Neural progenitor cell (in vitro differentiated cells): ENCODE data around the gene TSPOAP1. TPM values are rescaled to one million over a fixed set of nuclear protein-coding genes. Genes with fewer than 3 reads are reported as not detected.

ENCODE experiments used
- DNase-seq: peaks from one replicate; pipeline ENCODE4 v3.0.0-alpha.2; 2016; ENCODE audit warnings: low spot score
- H2AFZ ChIP-seq: fragments of 200-600 bp; sonication (generic); replicated peaks from 2 replicates; pipeline ENCODE4 v1.6.1; 2016; ENCODE audit warnings: antibody characterized with exemption
- H3F3A ChIP-seq: fragments of 200-600 bp; sonication (generic); 2 replicates; pipeline ENCODE4 v1.6.1; 2016; ENCODE audit warnings: antibody characterized with exemption, low read depth
- H3K27ac ChIP-seq: fragments of 200-600 bp; sonication (generic); 2 replicates; pipeline ENCODE4 v1.5.1; 2016; ENCODE audit warnings: mild to moderate bottlenecking
- H3K27me3 ChIP-seq: fragments of 200-600 bp; sonication (generic); 2 replicates; pipeline ENCODE4 v1.6.1; 2016; ENCODE audit warnings: mild to moderate bottlenecking, moderate library complexity
- H3K36me3 ChIP-seq: fragments of 200-600 bp; sonication (generic); 2 replicates; pipeline ENCODE4 v1.5.1; 2016
- H3K4me1 ChIP-seq: fragments of 200-600 bp; sonication (generic); 2 replicates; pipeline ENCODE4 v1.6.1; 2016; ENCODE audit warnings: mixed run types
- H3K4me2 ChIP-seq: fragments of 200-600 bp; sonication (generic); 2 replicates; pipeline ENCODE4 v1.6.1; 2016
- H3K4me3 ChIP-seq: fragments of 200-600 bp; sonication (generic); 2 replicates; pipeline ENCODE4 v1.5.1; 2016
- H3K79me2 ChIP-seq: fragments of 200-600 bp; sonication (generic); 2 replicates; pipeline ENCODE4 v1.6.1; 2016; ENCODE audit warnings: low read depth
- H3K9ac ChIP-seq: fragments of 200-600 bp; sonication (generic); 2 replicates; pipeline ENCODE4 v1.6.1; 2016
- H3K9me3 ChIP-seq: fragments of 200-600 bp; sonication (generic); 2 replicates; pipeline ENCODE4 v1.5.1; 2016; ENCODE audit warnings: low read depth
- H4K20me1 ChIP-seq: fragments of 200-600 bp; sonication (generic); 2 replicates; pipeline ENCODE4 v1.6.1; 2016; ENCODE audit warnings: low read depth
- H3K27ac Mint-ChIP-seq: 3 replicates; pipeline ENCODE4 v1.8.0; 2021; ENCODE audit warnings: mixed read lengths
- H3K27me3 Mint-ChIP-seq: 2 replicates; pipeline ENCODE4 v1.8.0; 2022; ENCODE audit warnings: low read depth, mild to moderate bottlenecking, inconsistent platforms, moderate library complexity, mixed read lengths; ENCODE audit not compliant: insufficient read depth
- H3K36me3 Mint-ChIP-seq: 3 replicates; pipeline ENCODE4 v1.8.0; 2021; ENCODE audit warnings: mixed read lengths
- H3K4me1 Mint-ChIP-seq: 3 replicates; pipeline ENCODE4 v1.8.0; 2021; ENCODE audit warnings: mixed read lengths
- H3K4me3 Mint-ChIP-seq: 3 replicates; pipeline ENCODE4 v1.8.0; 2021; ENCODE audit warnings: mild to moderate bottlenecking, moderate library complexity, mixed read lengths
- H3K9me3 Mint-ChIP-seq: 3 replicates; pipeline ENCODE4 v1.8.0; 2020; ENCODE audit warnings: mixed read lengths
- CTCF ChIP-seq: fragments of 200-600 bp; sonication (generic); IDR thresholded peaks from 2 replicates; pipeline ENCODE4 v1.5.1; 2017; ENCODE audit warnings: antibody characterized with exemption, mild to moderate bottlenecking
- EZH2 ChIP-seq: fragments of 200-600 bp; sonication (generic); IDR thresholded peaks from 2 replicates; pipeline ENCODE4 v1.6.1; 2017; ENCODE audit warnings: antibody characterized with exemption, mild to moderate bottlenecking, moderate library complexity
- EZH2phosphoT487 ChIP-seq: fragments of 200-600 bp; sonication (generic); IDR thresholded peaks from 2 replicates; pipeline ENCODE4 v1.6.1; 2017; ENCODE audit warnings: antibody characterized with exemption
- total RNA-seq: library from RNA; depleted of rRNA; stranded (reverse); fragments of >200 nt; gene quantifications from 2 replicates; pipeline ENCODE4 v1.2.3, GENCODE V29; 2015; ENCODE audit warnings: low replicate concordance

The TSPOAP1 gene
- total RNA-seq, 1 donor from 2014 or later, result 13.8 TPM

GRCh38 chr17:58301504-58302150, 27.0 kb downstream of the TSPOAP1 start:
- no peaks in the 10 kb centered on the region for H3K9me3 ChIP-seq
- H3K27me3 Mint-ChIP-seq, result peaks cover 2% of the 10 kb centered on the region
- TF ChIP-seq EZH2 (no peak), EZH2phosphoT487 (no peak), CTCF (no peak)
- no peak overlapping the region for H3K27ac Mint-ChIP-seq
- no peaks in the 10 kb centered on the region for H3K36me3 Mint-ChIP-seq
- no peaks in the 10 kb centered on the region for H3K79me2 ChIP-seq
- H3K36me3 ChIP-seq, result no peaks in the 10 kb centered on the region
- peaks cover 3% of the 10 kb centered on the region for H3K9me3 Mint-ChIP-seq
- H4K20me1 ChIP-seq, result no peaks in the 10 kb centered on the region
- no peak overlapping the region for H3K4me3 Mint-ChIP-seq
- H3K4me1 ChIP-seq, result no peaks in the 10 kb centered on the region
- no peak overlapping the region for H3K27ac ChIP-seq
- no peaks in the 10 kb centered on the region for H3K27me3 ChIP-seq
- no peak overlapping the region for H3K4me3 ChIP-seq
- no peak overlapping the region for H3K4me2 ChIP-seq
- peaks cover 8% of the 10 kb centered on the region for H3K4me1 Mint-ChIP-seq
- H2AFZ ChIP-seq, result no peak overlapping the region
- no peak overlapping the region for H3K9ac ChIP-seq
- H3F3A ChIP-seq, result no peaks in the 10 kb centered on the region
- no peak for DNase-seq

- H3K27me3 Mint-ChIP-seq, result peaks cover 2% of the 10 kb centered on the region
- Histone ChIP-seq H3K9ac (no peak overlapping the region), H3K4me3 (no peak overlapping the region), H3K27ac (no peak overlapping the region), H4K20me1 (no peaks in the 10 kb centered on the region), H3F3A (no peaks in the 10 kb centered on the region), H3K79me2 (no peaks in the 10 kb centered on the region), H3K4me2 (no peak overlapping the region), H2AFZ (no peak overlapping the region), H3K36me3 (no peaks in the 10 kb centered on the region), H3K27me3 (no peaks in the 10 kb centered on the region), H3K9me3 (no peaks in the 10 kb centered on the region), H3K4me1 (no peaks in the 10 kb centered on the region)
- no peak for TF ChIP-seq EZH2phosphoT487
- no peak for TF ChIP-seq CTCF
- TF ChIP-seq EZH2, result no peak
- H3K9me3 Mint-ChIP-seq, result peaks cover 3% of the 10 kb centered on the region
- no peak overlapping the region for H3K4me3 Mint-ChIP-seq
- H3K27ac Mint-ChIP-seq, result no peak overlapping the region
- H3K4me1 Mint-ChIP-seq, result peaks cover 8% of the 10 kb centered on the region
- DNase-seq, result no peak
- H3K36me3 Mint-ChIP-seq, result no peaks in the 10 kb centered on the region
These were observed 28.3 kb downstream of the TSPOAP1 start for GRCh38 chr17:58300336-58300735.

GRCh38 chr17:58294034-58294433, 34.6 kb downstream of the TSPOAP1 start:
- Mint-ChIP-seq H3K27me3 (peaks cover 2% of the 10 kb centered on the region), H3K4me3 (no peak overlapping the region), H3K27ac (no peak overlapping the region), H3K36me3 (no peaks in the 10 kb centered on the region), H3K9me3 (peaks cover 7% of the 10 kb centered on the region), H3K4me1 (no peaks in the 10 kb centered on the region)
- no peaks in the 10 kb centered on the region for H3K4me1 ChIP-seq
- H3K9me3 ChIP-seq, result no peaks in the 10 kb centered on the region
- no peak overlapping the region for H2AFZ ChIP-seq
- no peaks in the 10 kb centered on the region for H4K20me1 ChIP-seq
- H3K36me3 ChIP-seq, result no peaks in the 10 kb centered on the region
- DNase-seq, result no peak
- no peak overlapping the region for H3K4me2 ChIP-seq
- H3K9ac ChIP-seq, result no peak overlapping the region
- H3K4me3 ChIP-seq, result no peak overlapping the region
- H3K79me2 ChIP-seq, result no peaks in the 10 kb centered on the region
- no peak overlapping the region for H3K27ac ChIP-seq
- H3F3A ChIP-seq, result no peaks in the 10 kb centered on the region
- TF ChIP-seq EZH2 (no peak), EZH2phosphoT487 (no peak), CTCF (no peak)
- peaks cover 10% of the 10 kb centered on the region for H3K27me3 ChIP-seq
